ENCODE measurements around the gene DHODH.

- TF ChIP-seq, protein P1, sequence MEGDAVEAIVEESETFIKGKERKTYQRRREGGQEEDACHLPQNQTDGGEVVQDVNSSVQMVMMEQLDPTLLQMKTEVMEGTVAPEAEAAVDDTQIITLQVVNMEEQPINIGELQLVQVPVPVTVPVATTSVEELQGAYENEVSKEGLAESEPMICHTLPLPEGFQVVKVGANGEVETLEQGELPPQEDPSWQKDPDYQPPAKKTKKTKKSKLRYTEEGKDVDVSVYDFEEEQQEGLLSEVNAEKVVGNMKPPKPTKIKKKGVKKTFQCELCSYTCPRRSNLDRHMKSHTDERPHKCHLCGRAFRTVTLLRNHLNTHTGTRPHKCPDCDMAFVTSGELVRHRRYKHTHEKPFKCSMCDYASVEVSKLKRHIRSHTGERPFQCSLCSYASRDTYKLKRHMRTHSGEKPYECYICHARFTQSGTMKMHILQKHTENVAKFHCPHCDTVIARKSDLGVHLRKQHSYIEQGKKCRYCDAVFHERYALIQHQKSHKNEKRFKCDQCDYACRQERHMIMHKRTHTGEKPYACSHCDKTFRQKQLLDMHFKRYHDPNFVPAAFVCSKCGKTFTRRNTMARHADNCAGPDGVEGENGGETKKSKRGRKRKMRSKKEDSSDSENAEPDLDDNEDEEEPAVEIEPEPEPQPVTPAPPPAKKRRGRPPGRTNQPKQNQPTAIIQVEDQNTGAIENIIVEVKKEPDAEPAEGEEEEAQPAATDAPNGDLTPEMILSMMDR (conservative IDR thresholded peaks at IDR 0.05; ENCODE audit: low read length), result no peak
- TF ChIP-seq EZH2phosphoT487 (IDR thresholded peaks at IDR 0.05; ENCODE audit: borderline replicate concordance), result no peak
Measured at GRCh38 chr16:72050769-72051464, 42.4 kb downstream of the DHODH start.

Measured in Loucy (cell line).